HepG2 (cell line): Measurements from ENCODE around the gene ACADS.

Experiments used
- TF ChIP-seq, protein P1 (sequence below): sonication (generic); formaldehyde crosslinking; IDR thresholded peaks from 2 replicates; pipeline ENCODE4 v1.4.0; 2020; ENCODE audit warnings: missing genetic modification reagents, borderline replicate concordance
- TF ChIP-seq, protein P2 (sequence below): sonication (generic); formaldehyde crosslinking; conservative IDR thresholded peaks from 2 replicates; pipeline ENCODE4 v1.4.0; 2020; ENCODE audit warnings: missing genetic modification reagents

DNA sequence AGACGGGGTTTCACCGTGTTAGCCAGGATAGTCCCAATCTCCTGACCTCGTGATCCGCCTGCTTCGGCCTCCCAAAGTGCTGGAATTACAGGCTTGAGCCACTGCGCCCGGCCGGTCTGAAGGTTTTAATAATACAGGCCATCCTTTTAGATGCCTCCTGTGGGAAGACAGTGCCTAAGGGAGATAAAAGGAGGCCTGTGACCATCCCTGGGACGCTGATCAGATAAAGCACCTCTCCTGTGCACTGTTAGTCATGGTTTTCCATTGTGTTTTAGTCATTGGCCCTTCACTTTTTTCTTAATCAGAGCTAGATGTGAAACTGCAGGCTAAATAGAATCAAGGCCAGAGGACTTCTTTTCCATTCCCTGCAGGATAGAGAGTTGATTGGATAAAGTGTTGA lies 7.6 kb upstream of the ACADS start:
- TF ChIP-seq, protein P1, sequence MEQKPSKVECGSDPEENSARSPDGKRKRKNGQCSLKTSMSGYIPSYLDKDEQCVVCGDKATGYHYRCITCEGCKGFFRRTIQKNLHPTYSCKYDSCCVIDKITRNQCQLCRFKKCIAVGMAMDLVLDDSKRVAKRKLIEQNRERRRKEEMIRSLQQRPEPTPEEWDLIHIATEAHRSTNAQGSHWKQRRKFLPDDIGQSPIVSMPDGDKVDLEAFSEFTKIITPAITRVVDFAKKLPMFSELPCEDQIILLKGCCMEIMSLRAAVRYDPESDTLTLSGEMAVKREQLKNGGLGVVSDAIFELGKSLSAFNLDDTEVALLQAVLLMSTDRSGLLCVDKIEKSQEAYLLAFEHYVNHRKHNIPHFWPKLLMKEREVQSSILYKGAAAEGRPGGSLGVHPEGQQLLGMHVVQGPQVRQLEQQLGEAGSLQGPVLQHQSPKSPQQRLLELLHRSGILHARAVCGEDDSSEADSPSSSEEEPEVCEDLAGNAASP (CRISPR knock-in tag) = no peak
- TF ChIP-seq, protein P2, sequence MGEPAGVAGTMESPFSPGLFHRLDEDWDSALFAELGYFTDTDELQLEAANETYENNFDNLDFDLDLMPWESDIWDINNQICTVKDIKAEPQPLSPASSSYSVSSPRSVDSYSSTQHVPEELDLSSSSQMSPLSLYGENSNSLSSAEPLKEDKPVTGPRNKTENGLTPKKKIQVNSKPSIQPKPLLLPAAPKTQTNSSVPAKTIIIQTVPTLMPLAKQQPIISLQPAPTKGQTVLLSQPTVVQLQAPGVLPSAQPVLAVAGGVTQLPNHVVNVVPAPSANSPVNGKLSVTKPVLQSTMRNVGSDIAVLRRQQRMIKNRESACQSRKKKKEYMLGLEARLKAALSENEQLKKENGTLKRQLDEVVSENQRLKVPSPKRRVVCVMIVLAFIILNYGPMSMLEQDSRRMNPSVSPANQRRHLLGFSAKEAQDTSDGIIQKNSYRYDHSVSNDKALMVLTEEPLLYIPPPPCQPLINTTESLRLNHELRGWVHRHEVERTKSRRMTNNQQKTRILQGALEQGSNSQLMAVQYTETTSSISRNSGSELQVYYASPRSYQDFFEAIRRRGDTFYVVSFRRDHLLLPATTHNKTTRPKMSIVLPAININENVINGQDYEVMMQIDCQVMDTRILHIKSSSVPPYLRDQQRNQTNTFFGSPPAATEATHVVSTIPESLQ = no peak
